Stimulated activated CD4-positive, alpha-beta T cell treated with anti-CD3 and anti-CD28 coated beads, Interleukin-1b, Interleukin-23, amount 100 ng/mL, for 4 hours (primary cell): ENCODE data around the gene DENND4A.

ENCODE experiments used
- DNase-seq, 2 donors: peaks; one replicate each; pipeline ENCODE4 v3.0.0-alpha.2; 2020; ENCODE audit warnings: low read depth in 2 of 2

Gene DENND4A

DNA sequence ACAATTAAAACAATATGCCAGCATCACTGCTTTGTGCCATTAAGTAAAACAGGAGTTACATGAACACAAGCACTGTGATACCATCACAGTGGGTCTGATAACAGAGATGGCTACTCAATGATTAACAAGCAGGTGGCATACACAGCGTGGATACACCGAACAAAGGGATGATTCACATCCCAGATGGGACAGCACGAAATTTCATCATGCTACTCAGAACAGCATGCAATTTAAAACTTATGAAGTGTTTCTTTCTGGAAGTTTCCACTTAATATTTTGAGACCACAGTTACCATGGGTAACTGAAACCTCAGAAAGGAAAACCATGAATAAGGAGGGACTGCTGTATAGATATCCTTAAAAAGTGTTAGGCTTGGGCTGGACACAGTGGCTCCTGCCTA, 125.8 kb downstream of the DENND4A start:
- no peak for DNase-seq

DNA sequence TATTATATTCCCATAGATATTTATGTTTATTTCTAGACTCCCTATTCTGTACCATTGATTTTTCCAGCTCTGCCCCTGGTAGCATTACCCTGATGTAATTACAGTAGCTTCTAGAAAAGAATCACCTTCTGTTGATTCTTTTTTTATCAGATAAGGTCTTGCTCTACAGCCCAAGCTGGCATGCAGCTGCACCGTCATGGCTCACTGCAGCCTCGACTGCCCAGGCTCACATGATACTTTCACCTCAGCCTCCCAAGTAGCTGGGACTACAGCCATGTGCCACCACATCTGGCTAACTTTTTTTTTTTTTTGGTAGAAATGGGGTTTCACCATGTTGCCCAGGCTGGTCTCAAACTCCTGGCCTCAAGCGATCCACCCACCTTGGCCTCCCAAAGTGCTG, 128.6 kb downstream of the DENND4A start:
- no peak for DNase-seq

DNA sequence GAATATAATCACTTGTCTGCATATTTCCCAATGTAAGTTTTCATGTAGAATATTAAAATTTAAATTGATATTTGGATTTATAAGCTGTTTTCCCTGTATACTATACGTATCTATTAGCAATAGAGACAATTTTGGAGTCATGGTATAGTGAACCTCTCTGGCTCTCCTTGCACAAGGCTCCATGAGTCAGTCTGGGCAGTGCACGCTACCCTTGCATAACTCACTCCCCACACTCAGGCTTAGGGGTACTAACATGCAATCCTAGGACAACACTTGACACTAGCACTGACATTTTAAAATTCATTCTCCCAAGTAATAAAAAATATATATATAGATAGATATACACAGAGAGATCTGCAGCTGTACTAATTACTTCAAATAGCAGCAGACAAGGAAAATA, 131.2 kb downstream of the DENND4A start:
- DNase-seq: no peak

DNA sequence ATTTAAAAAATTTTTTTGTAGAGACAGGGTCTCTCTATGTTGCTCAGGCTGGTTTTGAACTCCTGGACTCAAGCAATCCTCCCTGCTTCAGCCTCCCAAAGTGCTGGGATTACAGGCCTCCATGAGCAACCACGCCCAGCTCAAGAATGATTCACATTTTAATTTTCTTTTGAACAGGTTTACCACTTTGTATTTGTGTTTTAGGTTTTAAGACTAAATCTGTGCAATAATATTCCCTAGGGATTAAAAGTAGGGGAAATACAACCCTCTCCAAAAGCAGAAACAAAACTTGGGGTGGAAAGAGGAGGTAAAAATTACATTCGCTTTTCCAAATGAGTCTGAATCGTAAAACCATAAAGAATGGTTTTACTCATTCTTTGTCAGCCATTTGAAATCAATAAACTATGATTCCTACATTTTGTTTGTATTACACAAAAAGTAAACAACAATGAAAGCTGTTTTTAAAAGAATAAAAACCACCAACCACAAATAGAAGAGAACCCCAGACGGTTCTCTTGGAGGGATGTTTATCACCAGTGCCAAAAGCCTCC, 132.5 kb downstream of the DENND4A start:
- no peak for DNase-seq

DNA sequence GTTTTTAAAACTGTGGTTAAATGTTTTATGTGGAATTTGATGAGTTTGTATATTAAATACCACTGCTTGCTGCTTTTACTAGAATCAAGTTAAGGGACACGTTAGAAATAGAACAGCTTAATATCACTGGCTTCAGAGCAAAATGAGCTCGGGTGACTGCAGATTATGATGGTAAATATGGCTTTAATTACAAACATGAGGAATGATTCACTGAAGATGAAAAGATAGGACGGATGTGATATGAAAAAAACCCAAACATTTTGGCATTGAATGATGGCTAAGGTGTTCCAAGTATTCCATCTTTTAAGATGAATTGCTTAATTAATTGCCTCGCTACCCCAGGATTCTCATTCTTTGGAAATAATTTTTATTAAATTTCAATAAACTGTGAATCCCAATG, 136.6 kb downstream of the DENND4A start:
- DNase-seq: no peak

DNA sequence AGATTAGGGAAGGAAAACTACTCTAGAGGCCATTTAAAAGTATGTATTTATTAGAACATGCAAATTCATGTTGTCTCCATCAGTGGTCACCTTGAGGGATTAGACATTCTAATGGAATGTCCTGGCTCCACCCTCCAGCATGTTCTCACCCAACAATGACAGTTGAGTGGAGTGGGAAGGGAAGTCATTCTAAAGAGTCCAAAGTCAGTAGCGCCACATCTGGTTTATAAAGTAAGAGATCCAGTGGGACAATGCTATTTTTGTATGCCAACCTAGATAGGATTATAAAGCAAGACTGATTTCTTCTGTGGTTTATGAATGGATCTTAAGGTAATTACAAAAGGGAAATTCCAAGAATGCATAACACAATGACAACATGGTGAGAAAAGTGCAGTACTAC, 137.1 kb downstream of the DENND4A start:
- DNase-seq: no peak

DNA sequence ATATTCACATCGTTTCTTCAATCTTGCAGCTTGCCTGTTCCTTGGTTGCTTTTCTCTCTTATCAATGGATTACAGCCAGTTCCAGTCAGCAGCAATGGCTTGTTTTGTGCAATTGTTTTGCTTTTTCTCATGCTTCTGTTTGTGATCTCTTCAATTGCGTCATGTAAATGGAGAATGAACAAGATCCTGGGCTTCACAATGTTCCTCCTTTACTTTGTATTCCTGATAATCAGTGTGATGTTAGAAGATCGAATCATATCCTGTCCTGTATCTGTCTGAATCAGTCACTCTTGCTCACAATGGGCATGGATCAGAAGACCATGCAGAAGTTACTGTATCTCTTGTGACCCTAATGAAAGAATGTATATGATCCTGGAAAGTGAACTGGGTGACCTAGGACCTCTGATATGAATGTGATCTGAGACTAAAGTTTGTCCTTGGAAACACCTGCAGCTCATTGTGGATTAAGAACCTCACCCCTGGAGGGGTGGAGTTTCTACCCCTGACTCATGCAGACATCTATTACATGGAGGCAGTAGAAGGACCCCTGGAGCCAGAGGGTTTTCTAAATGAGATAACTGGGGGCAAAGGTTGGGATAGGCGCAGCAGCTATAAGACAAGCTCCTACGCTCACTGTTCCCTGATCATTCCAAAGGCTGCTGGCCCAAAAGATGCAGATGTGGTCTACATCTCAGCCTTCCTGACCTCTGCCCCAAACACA, 138.1 kb downstream of the DENND4A start:
- no peak for DNase-seq

DNA sequence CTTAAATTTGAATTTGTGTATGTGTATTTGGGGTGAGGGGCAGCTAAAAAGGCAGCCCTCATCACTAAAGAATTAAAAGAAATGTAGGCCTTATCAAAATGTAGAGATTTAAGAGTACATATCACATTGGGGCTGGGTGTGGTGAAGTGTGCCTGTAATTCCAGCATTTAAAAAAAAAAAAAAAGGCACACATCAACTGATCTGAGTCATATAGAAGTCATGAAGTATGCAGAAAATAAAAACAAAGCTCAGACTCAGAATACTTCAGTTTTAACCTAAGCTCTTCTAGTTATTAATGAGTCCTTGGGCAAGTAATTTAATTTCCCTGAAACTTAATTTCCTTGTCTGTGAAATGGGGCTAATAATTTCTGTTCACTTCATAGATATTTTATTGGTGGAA, 138.8 kb downstream of the DENND4A start:
- no peak for DNase-seq

DNA sequence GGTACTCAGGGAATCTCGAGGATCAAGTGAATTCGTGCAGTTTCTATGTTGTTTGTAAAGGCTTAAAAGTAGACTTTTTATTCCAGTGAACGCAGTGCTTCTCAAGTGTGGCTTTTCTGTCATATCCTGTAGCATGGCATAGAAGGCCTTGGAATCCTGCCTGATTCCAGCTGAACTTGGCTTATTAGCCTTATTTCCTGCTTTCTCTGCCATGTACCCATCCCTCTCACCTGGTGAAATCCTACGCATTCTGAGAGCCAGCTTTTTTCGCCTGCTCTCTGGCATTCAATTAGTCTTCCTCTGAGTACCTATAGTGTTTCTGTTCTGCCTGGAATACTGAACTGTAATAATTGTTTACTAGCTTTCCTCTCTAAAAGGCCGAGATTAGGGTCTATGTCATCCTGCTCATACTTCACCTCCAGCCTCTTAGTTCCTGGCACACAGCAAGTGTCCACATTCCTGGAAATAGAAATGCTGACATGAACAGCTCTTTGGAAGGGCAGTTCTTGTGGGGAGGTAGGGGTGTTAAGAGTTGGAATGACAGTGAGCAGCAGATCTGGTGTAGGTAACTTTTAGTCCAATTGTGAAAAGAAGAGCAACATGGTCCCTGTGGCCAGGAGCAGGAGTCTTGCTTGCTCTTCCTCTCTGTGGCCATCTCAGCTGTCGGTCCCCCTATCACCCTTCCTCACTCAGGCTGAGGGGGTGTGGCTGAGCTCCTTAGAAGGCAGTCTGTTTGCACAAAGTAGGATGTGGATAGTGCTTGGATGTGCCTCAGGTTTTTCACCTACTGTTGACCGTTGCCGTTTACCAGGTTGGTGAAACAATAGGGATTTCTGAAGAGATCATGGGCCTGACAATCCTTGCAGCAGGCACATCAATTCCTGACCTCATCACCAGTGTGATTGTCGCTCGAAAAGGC, 140.0 kb downstream of the DENND4A start:
- no peak for DNase-seq

DNA sequence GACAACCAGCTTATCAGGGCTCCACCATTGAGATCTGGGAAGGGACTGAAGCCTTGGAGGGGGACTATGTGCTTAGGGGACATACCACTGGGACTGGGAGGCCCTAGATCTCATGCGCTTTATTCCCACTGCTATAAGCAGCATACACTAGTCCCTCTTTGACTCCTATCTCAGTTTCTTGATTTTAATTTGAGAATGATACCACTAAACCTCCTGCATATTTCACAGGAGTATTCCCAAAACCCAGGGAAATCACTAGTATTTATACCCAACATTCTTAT, 141.1 kb downstream of the DENND4A start:
- DNase-seq: no peak

DNA sequence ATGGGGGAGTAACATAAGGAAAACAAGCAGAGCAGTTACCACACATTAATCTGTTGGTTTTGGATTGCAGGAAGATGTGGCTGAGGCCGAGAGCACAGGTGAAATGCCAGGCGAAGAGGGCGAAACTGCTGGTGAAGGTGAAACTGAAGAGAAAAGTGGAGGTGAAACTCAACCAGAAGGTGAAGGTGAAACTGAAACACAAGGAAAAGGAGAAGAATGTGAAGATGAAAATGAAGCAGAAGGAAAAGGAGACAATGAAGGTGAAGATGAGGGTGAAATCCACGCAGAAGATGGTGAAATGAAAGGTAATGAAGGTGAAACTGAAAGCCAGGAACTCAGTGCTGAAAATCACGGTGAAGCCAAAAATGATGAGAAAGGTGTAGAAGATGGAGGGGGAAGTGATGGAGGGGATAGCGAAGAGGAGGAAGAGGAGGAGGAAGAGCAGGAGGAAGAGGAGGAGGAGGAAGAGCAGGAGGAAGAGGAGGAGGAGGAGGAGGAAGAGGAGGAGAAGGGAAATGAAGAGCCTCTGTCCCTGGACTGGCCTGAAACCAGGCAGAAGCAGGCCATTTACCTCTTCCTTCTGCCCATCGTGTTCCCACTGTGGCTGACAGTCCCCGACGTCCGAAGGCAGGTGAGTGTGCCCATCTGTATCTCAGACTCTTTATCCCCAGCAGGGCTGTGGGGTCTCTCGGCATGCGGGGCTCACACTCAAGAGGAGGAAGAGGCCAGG, 141.6 kb downstream of the DENND4A start:
- DNase-seq: no peak

DNA sequence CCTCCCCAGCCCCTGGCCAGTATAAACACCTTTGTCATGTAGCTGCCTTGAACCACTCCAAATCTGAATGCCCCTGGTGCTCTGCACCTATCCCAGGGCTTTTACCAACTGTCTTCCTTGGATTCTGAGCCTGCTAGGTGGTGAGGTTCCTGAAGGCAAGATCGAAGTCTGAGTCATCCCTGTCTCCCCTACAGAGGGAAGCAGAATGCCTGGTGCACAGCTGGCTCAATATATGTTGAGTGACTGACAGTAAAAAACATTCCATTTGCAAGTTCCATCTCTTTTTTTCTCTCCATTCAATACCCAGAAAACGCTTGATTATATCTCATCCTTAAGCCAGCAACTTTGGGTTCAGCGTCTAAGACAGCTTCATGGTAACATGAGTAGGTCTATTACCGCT, 145.6 kb downstream of the DENND4A start:
- DNase-seq: no peak

DNA sequence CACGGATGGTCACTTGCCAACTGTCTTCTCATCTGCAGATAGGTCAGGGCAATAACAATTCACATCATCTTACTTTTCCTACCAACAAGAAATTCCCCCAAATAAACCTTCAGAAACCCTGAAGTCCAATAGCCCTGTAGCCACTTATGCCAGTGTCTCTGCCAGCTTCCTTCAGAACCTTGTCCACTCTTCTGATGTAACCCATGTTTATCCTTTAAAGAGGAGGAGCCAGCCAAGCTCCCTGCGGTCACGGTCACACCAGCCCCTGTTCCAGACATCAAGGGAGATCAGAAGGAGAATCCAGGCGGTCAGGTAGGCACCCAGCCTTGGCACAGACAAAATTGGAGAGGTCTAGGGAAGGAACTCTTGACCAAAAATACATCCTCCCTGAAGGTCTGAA, 146.7 kb downstream of the DENND4A start:
- no peak for DNase-seq

DNA sequence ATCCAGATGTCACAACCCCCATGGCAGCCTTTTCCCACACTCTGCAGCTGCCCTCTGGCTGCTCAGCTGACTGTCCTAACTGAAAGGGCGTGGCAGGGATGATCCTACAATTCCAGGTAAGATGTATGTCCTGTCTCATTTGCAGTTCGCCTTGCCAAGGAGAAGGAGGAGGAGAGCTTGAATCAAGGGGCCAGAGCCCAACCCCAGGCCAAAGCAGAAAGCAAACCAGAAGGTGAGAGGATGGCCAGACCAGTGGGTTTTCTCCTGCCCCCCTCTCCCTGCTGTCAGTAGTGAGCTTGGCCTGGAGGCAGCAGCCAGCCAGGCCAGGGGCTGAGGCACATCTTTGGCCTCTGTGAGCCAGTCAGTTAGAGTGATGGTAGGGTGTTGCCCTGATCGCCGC, 147.8 kb downstream of the DENND4A start:
- DNase-seq: no peak

DNA sequence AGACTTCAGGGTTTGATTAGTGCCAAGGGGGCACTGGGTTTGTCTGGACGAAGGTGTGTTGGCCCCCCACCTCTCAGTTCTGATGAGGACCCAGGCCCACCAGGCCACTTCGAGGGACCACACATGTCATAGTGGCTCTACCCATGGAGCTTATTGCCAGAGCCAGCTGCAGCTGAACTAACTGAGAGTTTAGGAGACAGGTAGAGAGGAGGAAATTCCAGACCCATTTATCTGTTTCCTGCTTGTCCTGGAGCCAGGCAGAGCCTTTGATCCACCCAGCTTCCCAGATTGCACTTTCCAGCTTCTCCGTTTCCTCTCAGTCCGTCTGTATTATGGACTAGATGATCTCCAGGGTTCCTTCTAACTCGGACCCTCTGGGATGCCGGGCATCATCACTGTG, 149.5 kb downstream of the DENND4A start:
- DNase-seq: no peak

DNA sequence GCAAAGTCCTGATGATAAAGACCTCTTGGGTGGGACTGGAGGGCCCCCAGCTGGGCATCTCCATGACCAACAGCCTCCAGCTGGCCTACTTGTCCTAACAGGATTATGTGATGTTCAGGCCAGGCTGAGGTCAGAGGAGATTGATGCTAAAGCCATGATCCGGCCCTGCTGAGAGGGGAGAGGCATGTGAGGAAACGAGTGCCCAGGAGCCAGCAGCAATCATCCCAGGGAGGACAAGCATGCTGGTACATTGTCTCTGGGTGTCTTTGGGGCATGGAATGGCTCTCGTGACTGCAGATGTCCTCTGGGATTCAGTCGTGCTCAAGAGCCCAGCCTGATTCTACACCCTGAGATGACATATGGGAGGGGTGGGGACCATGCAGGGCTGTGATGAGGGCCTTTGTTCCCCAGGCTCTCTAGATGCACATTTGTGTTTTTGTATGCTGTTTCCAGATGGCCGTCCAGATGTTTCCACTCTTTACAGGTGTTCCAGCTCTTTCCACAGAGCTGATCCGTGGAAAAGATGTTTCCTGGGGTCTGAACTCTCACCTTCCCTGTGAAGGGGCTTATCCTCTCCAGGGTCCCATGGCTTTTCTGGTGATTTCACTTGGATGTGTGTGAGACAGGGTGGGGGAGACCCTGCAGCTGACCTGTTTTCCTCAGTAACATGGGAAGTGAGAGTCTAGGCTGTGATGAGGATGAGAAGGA, 150.2 kb downstream of the DENND4A start:
- no peak for DNase-seq

DNA sequence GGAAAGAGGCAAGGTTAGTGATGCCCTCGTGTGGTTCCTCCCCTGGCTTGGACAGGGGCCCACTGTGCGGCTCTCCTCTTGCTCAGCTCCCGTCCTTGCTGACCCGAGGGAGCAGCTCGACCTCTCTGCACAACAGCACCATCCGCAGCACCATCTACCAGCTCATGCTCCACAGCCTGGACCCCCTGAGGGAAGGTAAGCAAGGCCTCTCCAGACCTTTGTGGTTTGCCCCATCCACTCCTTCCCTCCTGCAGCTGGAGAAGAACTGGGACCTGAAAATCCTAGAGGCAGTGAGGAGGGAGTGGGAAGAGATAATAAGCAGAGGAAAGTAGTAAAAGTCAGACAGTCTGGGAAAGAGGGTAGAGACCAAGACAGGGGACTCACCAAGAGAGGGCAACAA, 152.6 kb downstream of the DENND4A start:
- no peak for DNase-seq

DNA sequence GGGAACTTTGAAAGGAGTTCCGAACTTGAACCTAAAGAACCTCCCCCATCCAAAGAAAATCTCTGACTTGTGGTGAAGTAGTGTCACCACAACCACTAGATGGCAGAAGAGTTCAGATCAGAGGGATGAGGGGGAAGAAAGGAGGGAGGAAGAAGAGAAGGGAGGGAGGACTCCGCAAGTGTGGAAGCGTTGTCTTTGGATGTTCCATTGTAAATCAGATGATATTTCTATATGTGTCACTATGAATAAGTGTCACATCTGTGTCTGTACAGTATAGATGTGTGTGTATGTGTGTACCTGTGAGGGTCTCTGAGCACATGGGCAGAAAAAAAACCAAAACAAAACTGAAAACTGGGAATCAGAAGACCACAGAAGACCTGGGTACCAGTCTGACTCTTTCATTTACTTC, 153.4 kb downstream of the DENND4A start:
- DNase-seq: peak in 1 of 2 donors; percentile 28

DNA sequence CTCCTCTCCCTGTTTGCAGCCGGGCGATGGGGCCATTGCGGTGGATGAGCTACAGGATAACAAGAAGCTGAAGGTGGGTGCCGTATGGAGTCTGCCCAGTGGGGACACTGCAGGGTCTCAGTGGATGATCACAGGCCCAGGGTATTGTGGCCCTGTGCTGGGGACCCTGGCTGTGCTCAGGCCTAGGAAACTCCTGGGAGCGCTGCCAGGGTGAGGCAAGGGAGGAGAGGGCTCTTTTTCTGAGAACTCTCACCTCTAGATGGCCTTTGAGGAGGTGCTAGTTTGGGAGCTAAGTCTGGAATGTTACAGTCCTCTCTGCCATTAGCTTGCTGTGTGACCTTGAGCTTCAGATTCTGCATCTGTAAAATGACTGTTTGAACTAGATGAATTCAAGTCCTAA, 154.0 kb downstream of the DENND4A start:
- DNase-seq: no peak

DNA sequence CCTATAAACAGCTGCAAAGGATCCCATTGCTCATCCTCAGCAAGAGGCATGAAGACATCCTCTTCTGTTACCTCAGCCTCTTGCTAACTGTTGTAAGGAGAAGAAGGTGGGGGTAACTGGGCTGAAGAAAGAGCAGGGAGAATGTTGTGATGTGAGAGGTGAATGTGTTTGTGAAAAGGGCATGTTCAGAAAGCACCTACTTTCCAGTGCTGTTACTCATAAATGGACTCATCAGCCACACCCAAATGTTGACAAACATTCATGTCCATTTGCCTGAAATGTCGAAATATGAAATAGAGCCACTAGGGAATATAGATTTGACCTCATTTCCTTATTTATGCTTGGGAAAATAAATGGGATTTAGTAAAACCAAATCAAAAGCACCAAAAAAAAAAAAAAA, 157.7 kb downstream of the DENND4A start:
- no peak for DNase-seq

DNA sequence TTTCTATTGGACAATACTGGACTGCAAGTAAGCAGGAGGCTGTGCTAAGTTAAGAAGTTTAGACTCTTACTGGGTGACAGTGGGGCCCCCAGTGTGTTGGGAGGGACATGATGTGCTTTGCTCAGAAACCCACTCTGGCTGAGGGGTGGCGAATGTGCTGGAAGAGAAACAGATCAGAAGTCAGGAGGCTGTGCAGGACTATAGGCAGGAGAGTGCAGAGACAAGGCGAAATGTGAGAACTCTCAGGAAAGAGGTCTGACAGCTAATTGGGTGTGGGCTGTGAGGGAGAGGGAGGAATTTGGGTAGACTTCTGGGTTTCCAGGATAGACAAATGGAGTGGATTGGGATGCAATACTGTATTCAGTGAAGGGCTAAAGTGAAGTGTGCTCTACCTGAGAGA, 158.3 kb downstream of the DENND4A start:
- no peak for DNase-seq
